ENCODE results near the gene CAGE1.

CAGE1 gene

GRCh38 chr6:7389451-7390225 lies at the start of gene CAGE1, which contains the start of gene RIOK1:
Gene CAGE1 (minus strand): TSS chr6:7389742. CDS start chr6:7387173, 2,569 bp downstream.
Gene RIOK1 (plus strand): TSS chr6:7389808. CDS start chr6:7390003, 195 bp downstream.
- Mint-ChIP-seq H3K4me3 (peak within 1 kb of the TSS; percentile 93), H3K27me3 (no peaks in the 10 kb centered on the region), H3K9me3 (no peaks in the 10 kb centered on the region), H3K27ac (peak within 1 kb of the TSS; percentile 98), H3K36me3 (ENCODE audit: low read depth) (peaks cover 55% of the 10 kb centered on the region), H3K4me1 (ENCODE audit: low read depth) (peaks cover 43% of the 10 kb centered on the region)
- peak; percentile 97 for DNase-seq

- Mint-ChIP-seq H3K4me3 (no peak overlapping the region), H3K9me3 (peaks cover 4% of the 10 kb centered on the region), H3K27ac (no peak overlapping the region)
Measured at GRCh38 chr6:7439228-7439627, 49.7 kb upstream of the CAGE1 start.

GRCh38 chr6:7438011-7438410 lies 48.5 kb upstream of the CAGE1 start:
- Mint-ChIP-seq H3K27me3 (no peaks in the 10 kb centered on the region), H3K36me3 (ENCODE audit: low read depth) (no peaks in the 10 kb centered on the region), H3K4me1 (ENCODE audit: low read depth) (peaks cover 11% of the 10 kb centered on the region), H3K4me3 (no peak overlapping the region), H3K9me3 (peaks cover 4% of the 10 kb centered on the region), H3K27ac (no peak overlapping the region)
- DNase-seq, result no peak

More at GRCh38 chr6:7439228-7439627, 49.7 kb upstream of the CAGE1 start:
- Mint-ChIP-seq H3K36me3 (ENCODE audit: low read depth) (no peaks in the 10 kb centered on the region), H3K27me3 (no peaks in the 10 kb centered on the region), H3K4me1 (ENCODE audit: low read depth) (peaks cover 11% of the 10 kb centered on the region)
- DNase-seq, result no peak

GRCh38 chr6:7434672-7435071 lies 45.1 kb upstream of the CAGE1 start:
- H3K27me3 Mint-ChIP-seq, result peaks cover 6% of the 10 kb centered on the region
- H3K9me3 Mint-ChIP-seq, result peaks cover 4% of the 10 kb centered on the region
- DNase-seq, result no peak
- H3K27ac Mint-ChIP-seq, result no peak overlapping the region
- H3K36me3 Mint-ChIP-seq (ENCODE audit: low read depth), result no peaks in the 10 kb centered on the region
- H3K4me1 Mint-ChIP-seq (ENCODE audit: low read depth), result peaks cover 6% of the 10 kb centered on the region
- no peak overlapping the region for H3K4me3 Mint-ChIP-seq

- no peaks in the 10 kb centered on the region for H3K36me3 Mint-ChIP-seq (ENCODE audit: low read depth)
- peaks cover 6% of the 10 kb centered on the region for H3K27me3 Mint-ChIP-seq
- no peak for DNase-seq
- H3K9me3 Mint-ChIP-seq, result peaks cover 4% of the 10 kb centered on the region
- no peak overlapping the region for H3K27ac Mint-ChIP-seq
- no peaks in the 10 kb centered on the region for H3K4me1 Mint-ChIP-seq (ENCODE audit: low read depth)
- no peak overlapping the region for H3K4me3 Mint-ChIP-seq
Measured at GRCh38 chr6:7433121-7433617, 43.6 kb upstream of the CAGE1 start.

GRCh38 chr6:7432391-7433120 lies 43.0 kb upstream of the CAGE1 start:
- H3K9me3 Mint-ChIP-seq, result peaks cover 4% of the 10 kb centered on the region
- H3K36me3 Mint-ChIP-seq (ENCODE audit: low read depth), result no peaks in the 10 kb centered on the region
- DNase-seq, result no peak
- H3K27ac Mint-ChIP-seq, result no peak overlapping the region
- no peak overlapping the region for H3K4me3 Mint-ChIP-seq
- H3K27me3 Mint-ChIP-seq, result peaks cover 6% of the 10 kb centered on the region
- no peaks in the 10 kb centered on the region for H3K4me1 Mint-ChIP-seq (ENCODE audit: low read depth)

- Mint-ChIP-seq H3K4me3 (no peak overlapping the region), H3K9me3 (peaks cover 4% of the 10 kb centered on the region), H3K36me3 (ENCODE audit: low read depth) (no peaks in the 10 kb centered on the region), H3K27ac (no peak overlapping the region), H3K4me1 (ENCODE audit: low read depth) (no peaks in the 10 kb centered on the region), H3K27me3 (peaks cover 6% of the 10 kb centered on the region)
- DNase-seq, result no peak
Measured at GRCh38 chr6:7431674-7432390, 42.3 kb upstream of the CAGE1 start.

GRCh38 chr6:7431313-7431673 lies 41.8 kb upstream of the CAGE1 start:
- Mint-ChIP-seq H3K9me3 (peaks cover 4% of the 10 kb centered on the region), H3K36me3 (ENCODE audit: low read depth) (no peaks in the 10 kb centered on the region), H3K4me1 (ENCODE audit: low read depth) (no peaks in the 10 kb centered on the region), H3K4me3 (no peak overlapping the region), H3K27me3 (peaks cover 6% of the 10 kb centered on the region), H3K27ac (no peak overlapping the region)
- no peak for DNase-seq

GRCh38 chr6:7426447-7427169 lies 37.1 kb upstream of the CAGE1 start:
- Mint-ChIP-seq H3K4me1 (ENCODE audit: low read depth) (no peaks in the 10 kb centered on the region), H3K27me3 (peaks cover 6% of the 10 kb centered on the region), H3K9me3 (no peaks in the 10 kb centered on the region), H3K4me3 (no peak overlapping the region), H3K36me3 (ENCODE audit: low read depth) (no peaks in the 10 kb centered on the region), H3K27ac (no peak overlapping the region)
- DNase-seq, result no peak

- no peaks in the 10 kb centered on the region for H3K27me3 Mint-ChIP-seq
- no peaks in the 10 kb centered on the region for H3K4me1 Mint-ChIP-seq (ENCODE audit: low read depth)
- no peak for DNase-seq
- H3K27ac Mint-ChIP-seq, result no peak overlapping the region
- no peaks in the 10 kb centered on the region for H3K9me3 Mint-ChIP-seq
- H3K36me3 Mint-ChIP-seq (ENCODE audit: low read depth), result peaks cover 4% of the 10 kb centered on the region
- no peak overlapping the region for H3K4me3 Mint-ChIP-seq
Measured at GRCh38 chr6:7425808-7426190, 36.3 kb upstream of the CAGE1 start.

GRCh38 chr6:7424967-7425807 lies 35.6 kb upstream of the CAGE1 start:
- Mint-ChIP-seq H3K4me3 (no peak overlapping the region), H3K4me1 (ENCODE audit: low read depth) (no peaks in the 10 kb centered on the region), H3K9me3 (no peaks in the 10 kb centered on the region), H3K27ac (no peak overlapping the region), H3K27me3 (no peaks in the 10 kb centered on the region), H3K36me3 (ENCODE audit: low read depth) (peaks cover 9% of the 10 kb centered on the region)
- DNase-seq, result no peak

- H3K4me3 Mint-ChIP-seq, result no peak overlapping the region
Measured at GRCh38 chr6:7424058-7424457, 34.5 kb upstream of the CAGE1 start.

GRCh38 chr6:7421066-7421465 lies 31.5 kb upstream of the CAGE1 start:
- no peak overlapping the region for H3K27ac Mint-ChIP-seq
- no peaks in the 10 kb centered on the region for H3K4me1 Mint-ChIP-seq (ENCODE audit: low read depth)
- H3K9me3 Mint-ChIP-seq, result no peaks in the 10 kb centered on the region

More at GRCh38 chr6:7424058-7424457, 34.5 kb upstream of the CAGE1 start:
- H3K4me1 Mint-ChIP-seq (ENCODE audit: low read depth), result no peaks in the 10 kb centered on the region
- DNase-seq, result no peak
- no peaks in the 10 kb centered on the region for H3K27me3 Mint-ChIP-seq
- no peak overlapping the region for H3K27ac Mint-ChIP-seq
- no peaks in the 10 kb centered on the region for H3K9me3 Mint-ChIP-seq
- peaks cover 20% of the 10 kb centered on the region for H3K36me3 Mint-ChIP-seq (ENCODE audit: low read depth)

More at GRCh38 chr6:7421066-7421465, 31.5 kb upstream of the CAGE1 start:
- DNase-seq, result no peak
- Mint-ChIP-seq H3K4me3 (no peak overlapping the region), H3K36me3 (ENCODE audit: low read depth) (peaks cover 45% of the 10 kb centered on the region), H3K27me3 (no peaks in the 10 kb centered on the region)

Measured in activated T-cell treated with anti-CD3 and anti-CD28 coated beads, Interleukin-2, amount 50 U/mL, for 24 hours (primary cell).